Caco-2 (cell line): ENCODE data around the gene ELAVL3. TPM values are rescaled to one million over a fixed set of nuclear protein-coding genes. Genes with fewer than 3 reads are reported as not detected.
A peak's percentile ranks its signal among the peaks of the same experiment; 100 is the strongest.

Experiments used
- BruUV-seq: library from RNA; stranded (reverse); fragments of 400-500 nt; replicated peaks from 2 replicates; lab custom pipeline; 2021; lab: Mats Ljungman, UMichigan
- CTCF ChIA-PET: fragments of 300-600 bp; sonication (Branson Sonifier 250); formaldehyde crosslinking; loops from one replicate; lab custom pipeline; 2022; ENCODE audit warnings: antibody characterized with exemption; lab: Charles Lee
- POLR2A ChIA-PET: fragments of 300-600 bp; sonication (Branson Sonifier 250); formaldehyde crosslinking; loops from one replicate; lab custom pipeline; 2022; ENCODE audit warnings: antibody characterized with exemption; lab: Charles Lee
- DNase-seq, 2 experiments: peaks; one replicate each; pipeline versions ENCODE4 v3.0.0 to v3.0.0-alpha.2; 2020 to 2022
- H3K27me3 ChIP-seq: replicated peaks from 2 replicates; pipeline ENCODE4 v1.6.0; 2011; ENCODE audit warnings: low read length; ENCODE audit not compliant: control insufficient read depth, insufficient read depth
- H3K36me3 ChIP-seq: 2 replicates; pipeline ENCODE4 v1.5.1; 2011; ENCODE audit warnings: low read length; ENCODE audit not compliant: control insufficient read depth, insufficient read depth
- H3K4me1 ChIP-seq: fragments of 250-450 bp; sonication (Bioruptor Pico); 2 replicates; pipeline ENCODE4 v1.5.1; 2020; ENCODE audit warnings: mild to moderate bottlenecking
- H3K4me3 ChIP-seq: 2 replicates; pipeline ENCODE4 v1.5.1; 2011; ENCODE audit warnings: low read depth, mild to moderate bottlenecking, control low read depth, low read length
- H3K9me3 ChIP-seq: fragments of 250-450 bp; sonication (Bioruptor Pico); 2 replicates; pipeline ENCODE4 v1.5.1; 2020; ENCODE audit warnings: mild to moderate bottlenecking, moderate library complexity
- H3K27ac Mint-ChIP-seq: one replicate; pipeline ENCODE4 v1.8.0; 2022; ENCODE audit warnings: mixed read lengths; ENCODE audit not compliant: unreplicated experiment
- H3K27me3 Mint-ChIP-seq: one replicate; pipeline ENCODE4 v1.8.0; 2022; ENCODE audit warnings: mixed read lengths; ENCODE audit not compliant: insufficient read depth, unreplicated experiment
- H3K36me3 Mint-ChIP-seq: one replicate; pipeline ENCODE4 v1.8.0; 2022; ENCODE audit warnings: mild to moderate bottlenecking, mixed read lengths; ENCODE audit not compliant: insufficient read depth, unreplicated experiment
- H3K4me1 Mint-ChIP-seq: one replicate; pipeline ENCODE4 v1.8.0; 2022; ENCODE audit warnings: low read depth, mixed read lengths; ENCODE audit not compliant: unreplicated experiment
- H3K4me3 Mint-ChIP-seq: one replicate; pipeline ENCODE4 v1.8.0; 2022; ENCODE audit warnings: mild to moderate bottlenecking, moderate library complexity, mixed read lengths; ENCODE audit not compliant: unreplicated experiment
- H3K9me3 Mint-ChIP-seq: one replicate; pipeline ENCODE4 v1.8.0; 2022; ENCODE audit warnings: mixed read lengths; ENCODE audit not compliant: unreplicated experiment
- intact Hi-C: fragments of 100-400 bp; cut with micrococcal nuclease; formaldehyde crosslinking; loops from one replicate; pipeline ENCODE4 v1.10.0; 2022; ENCODE audit not compliant: unreplicated experiment
- total RNA-seq: library from RNA; stranded (reverse); gene quantifications from 2 replicates; pipeline ENCODE4 v1.2.3, GENCODE V29; 2022
- TF ChIP-seq, protein P1 (sequence below), 2 experiments: fragments of 200-600 bp in 1 of 2; IDR thresholded peaks; 1 replicate in 1 of 2; 2 replicates in 1 of 2; pipeline versions ENCODE4 v1.5.1 to v1.8.0; 2011 to 2022; ENCODE audit warnings: antibody characterized with exemption in 1 of 2, control low read depth in 1 of 2, inconsistent platforms in 1 of 2, low read depth in 1 of 2, low read length in 1 of 2, mild to moderate bottlenecking in 1 of 2, moderate library complexity in 1 of 2; ENCODE audit not compliant: insufficient read depth in 1 of 2, severe bottlenecking in 1 of 2, unreplicated experiment in 1 of 2

Gene ELAVL3
- total RNA-seq, 1 experiment from 2014 or later = not detected

DNA sequence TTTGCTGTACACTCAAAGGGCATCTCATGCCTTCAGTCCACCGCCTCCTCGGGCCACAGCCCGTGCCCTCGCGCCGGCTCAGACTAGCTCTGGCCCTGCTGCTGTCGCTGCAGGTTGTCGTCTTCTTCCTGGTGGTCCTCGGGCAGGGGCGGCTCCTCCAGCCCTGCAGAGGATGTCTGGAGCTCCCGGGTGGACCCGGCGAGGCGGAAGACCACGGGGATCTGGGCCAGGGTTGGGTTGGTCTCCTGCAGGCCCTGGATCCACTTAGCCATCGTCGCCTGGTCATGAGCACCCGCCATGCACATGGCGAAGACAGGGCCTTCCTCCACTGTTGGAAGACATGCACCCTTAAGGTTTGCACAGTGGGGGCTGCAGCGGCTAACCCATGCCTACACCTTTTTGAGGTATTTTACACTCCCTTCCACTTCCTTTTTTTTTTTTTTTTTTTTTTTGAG is 25.3 kb upstream of the ELAVL3 start:
- H3K36me3 Mint-ChIP-seq = peaks cover 39% of the 10 kb centered on the region
- TF ChIP-seq, protein P1, sequence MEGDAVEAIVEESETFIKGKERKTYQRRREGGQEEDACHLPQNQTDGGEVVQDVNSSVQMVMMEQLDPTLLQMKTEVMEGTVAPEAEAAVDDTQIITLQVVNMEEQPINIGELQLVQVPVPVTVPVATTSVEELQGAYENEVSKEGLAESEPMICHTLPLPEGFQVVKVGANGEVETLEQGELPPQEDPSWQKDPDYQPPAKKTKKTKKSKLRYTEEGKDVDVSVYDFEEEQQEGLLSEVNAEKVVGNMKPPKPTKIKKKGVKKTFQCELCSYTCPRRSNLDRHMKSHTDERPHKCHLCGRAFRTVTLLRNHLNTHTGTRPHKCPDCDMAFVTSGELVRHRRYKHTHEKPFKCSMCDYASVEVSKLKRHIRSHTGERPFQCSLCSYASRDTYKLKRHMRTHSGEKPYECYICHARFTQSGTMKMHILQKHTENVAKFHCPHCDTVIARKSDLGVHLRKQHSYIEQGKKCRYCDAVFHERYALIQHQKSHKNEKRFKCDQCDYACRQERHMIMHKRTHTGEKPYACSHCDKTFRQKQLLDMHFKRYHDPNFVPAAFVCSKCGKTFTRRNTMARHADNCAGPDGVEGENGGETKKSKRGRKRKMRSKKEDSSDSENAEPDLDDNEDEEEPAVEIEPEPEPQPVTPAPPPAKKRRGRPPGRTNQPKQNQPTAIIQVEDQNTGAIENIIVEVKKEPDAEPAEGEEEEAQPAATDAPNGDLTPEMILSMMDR (IDR thresholded peaks at IDR 0.05; ENCODE audit: insufficient read depth in 1 of 2, low read depth in 1 of 2, low read length in 1 of 2, severe bottlenecking in 1 of 2, unreplicated experiment in 1 of 2) = no peak
- intact Hi-C loops = no loop called here
- DNase-seq = no peak
- peak overlapping the region; percentile 95 for H3K27ac Mint-ChIP-seq
- H3K27me3 ChIP-seq = no peaks in the 10 kb centered on the region
- H3K36me3 ChIP-seq = no peaks in the 10 kb centered on the region; the same call in 1 of the 2 replicates
- TSS peak; percentile 50 for BruUV-seq
- peaks cover 7% of the 10 kb centered on the region for H3K4me1 Mint-ChIP-seq
- peak overlapping the region; percentile 89 for H3K4me3 ChIP-seq
- ChIA-PET POLR2A (interaction anchor here (0.9 kb wide), 1 partner anchor 131 kb away, joined by 3 read pairs; the partner anchor contains the start of gene SWSAP1), CTCF (no interaction called here)
- H3K27me3 Mint-ChIP-seq = no peaks in the 10 kb centered on the region
- peaks cover 11% of the 10 kb centered on the region; the same call in 1 of the 2 replicates for H3K4me1 ChIP-seq
- H3K9me3 Mint-ChIP-seq = no peaks in the 10 kb centered on the region
- no peaks in the 10 kb centered on the region for H3K9me3 ChIP-seq
- peak overlapping the region; percentile 81 for H3K4me3 Mint-ChIP-seq

DNA sequence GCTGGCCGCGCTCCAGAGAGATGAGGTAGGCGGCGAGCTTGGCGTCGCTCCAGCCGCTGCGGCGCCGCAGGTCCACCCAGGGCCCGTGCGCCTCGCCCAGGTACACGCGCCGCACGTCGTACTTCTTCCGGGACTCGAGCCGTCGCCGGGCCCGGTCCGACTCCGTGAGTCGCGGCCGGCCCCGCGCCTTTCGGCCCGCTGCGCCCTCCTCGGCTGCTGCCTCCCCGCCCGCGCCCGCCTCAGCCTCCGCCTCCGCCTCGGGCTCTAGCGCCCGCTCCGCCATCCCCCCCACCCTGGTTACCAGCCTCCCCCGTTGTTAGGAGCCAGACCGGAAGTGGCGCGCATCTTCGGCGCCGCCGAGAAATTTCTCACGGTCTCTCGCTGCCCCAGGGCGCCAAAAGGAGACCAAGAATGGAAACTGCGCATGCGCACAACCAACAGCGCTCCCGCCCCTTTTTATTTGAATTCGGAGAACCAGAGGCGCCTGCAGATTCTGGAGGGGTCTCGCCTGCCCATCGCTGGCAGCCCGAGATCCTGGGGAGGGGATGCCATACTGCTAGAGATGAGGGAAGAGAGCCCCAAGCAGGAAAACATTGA is 24.8 kb upstream of the ELAVL3 start, which contains the start of gene ZNF653:
TSS of gene ZNF653 (minus strand) at position 336 of the 597 bp plus-strand sequence. CDS start at position 283, 53 bp downstream.
- Histone ChIP-seq H3K4me1 (peaks cover 11% of the 10 kb centered on the region; the same call in 1 of the 2 replicates), H3K27me3 (no peaks in the 10 kb centered on the region), H3K36me3 (no peaks in the 10 kb centered on the region; the same call in 1 of the 2 replicates), H3K9me3 (no peaks in the 10 kb centered on the region), H3K4me3 (peak within 1 kb of the TSS; percentile 89)
- CTCF ChIA-PET = interaction anchor here (0.6 kb wide), 1 partner anchor 160 kb away, joined by 7 read pairs; no protein-coding TSS in a partner anchor
- POLR2A ChIA-PET = interaction anchor here (0.8 to 0.9 kb wide), 2 partner anchors 23 to 131 kb away, joined by 3 read pairs; partner anchors contain the start of genes ECSIT and SWSAP1
- H3K36me3 Mint-ChIP-seq = peaks cover 34% of the 10 kb centered on the region
- intact Hi-C loops = no loop called here
- H3K27me3 Mint-ChIP-seq = no peaks in the 10 kb centered on the region
- no peaks in the 10 kb centered on the region for H3K9me3 Mint-ChIP-seq
- DNase-seq = peak; percentile 93
- peaks cover 7% of the 10 kb centered on the region for H3K4me1 Mint-ChIP-seq
- no TSS peak for BruUV-seq
- H3K4me3 Mint-ChIP-seq = peak within 1 kb of the TSS; percentile 81
- H3K27ac Mint-ChIP-seq = peak within 1 kb of the TSS; percentile 95
- TF ChIP-seq, protein P1 (IDR thresholded peaks at IDR 0.05; ENCODE audit: insufficient read depth in 1 of 2, low read depth in 1 of 2, low read length in 1 of 2, severe bottlenecking in 1 of 2, unreplicated experiment in 1 of 2) = no peak

DNA sequence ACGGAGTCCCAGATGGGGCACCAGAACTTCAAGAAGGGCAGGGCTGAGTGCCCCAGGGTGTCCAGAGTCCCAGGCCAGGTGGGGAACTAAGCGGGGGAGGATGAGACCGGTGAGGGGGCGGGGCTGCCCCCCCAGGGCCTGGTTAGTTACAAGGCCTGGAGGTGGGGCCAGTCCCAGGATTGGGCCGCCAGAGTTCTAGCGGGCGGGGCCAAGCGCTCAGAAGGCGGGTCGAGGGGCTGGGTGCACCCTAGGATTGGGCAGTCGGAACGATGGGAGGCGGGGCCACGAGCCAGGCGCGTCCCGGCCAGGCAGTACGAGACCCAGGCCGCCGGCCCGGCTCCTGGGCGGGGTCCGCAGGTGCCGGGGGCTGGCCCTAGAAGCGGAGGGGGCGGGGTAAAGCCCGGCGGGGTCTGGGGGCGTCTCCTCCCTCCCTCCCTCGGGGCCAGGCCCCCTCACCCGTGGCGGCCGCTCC is 24.2 kb upstream of the ELAVL3 start:
- Mint-ChIP-seq H3K4me1 (peaks cover 7% of the 10 kb centered on the region), H3K4me3 (peak overlapping the region; percentile 81), H3K27ac (peak overlapping the region; percentile 95), H3K36me3 (peaks cover 32% of the 10 kb centered on the region), H3K9me3 (no peaks in the 10 kb centered on the region), H3K27me3 (no peaks in the 10 kb centered on the region)
- intact Hi-C loops = no loop called here
- ChIA-PET POLR2A (interaction anchor here (0.8 kb wide), 1 partner anchor 24 kb away, joined by 3 read pairs; the partner anchor contains the start of gene ECSIT), CTCF (interaction anchor here (0.6 kb wide), 1 partner anchor 160 kb away, joined by 7 read pairs; no protein-coding TSS in a partner anchor)
- Histone ChIP-seq H3K36me3 (no peaks in the 10 kb centered on the region; the same call in 1 of the 2 replicates), H3K4me1 (peaks cover 11% of the 10 kb centered on the region; the same call in 1 of the 2 replicates), H3K27me3 (no peaks in the 10 kb centered on the region), H3K4me3 (peak overlapping the region; percentile 89), H3K9me3 (no peaks in the 10 kb centered on the region)
- peak; percentile 97 to 98 for DNase-seq
- TF ChIP-seq, protein P1 (IDR thresholded peaks at IDR 0.05; ENCODE audit: insufficient read depth in 1 of 2, low read depth in 1 of 2, low read length in 1 of 2, severe bottlenecking in 1 of 2, unreplicated experiment in 1 of 2) = no peak
- BruUV-seq = no TSS peak
